Stimulated activated naive CD8-positive, alpha-beta T cell treated with anti-CD3 and anti-CD28 coated beads, Interleukin-15, amount 100 ng/mL, for 72 hours (primary cell): ENCODE measurements around the gene TGFBR3.

ENCODE experiments used
- ATAC-seq: fragments of 150-1000 bp; cut with Tn5 transposase; 2 replicates; pipeline ENCODE4 v1.10.0; 2021; ENCODE audit warnings: mild to moderate bottlenecking, moderate library complexity
- DNase-seq, 2 donors: peaks; one replicate each; pipeline ENCODE4 v3.0.0; 2021 to 2022
- H3K27ac Mint-ChIP-seq, 2 donors: one replicate each; pipeline ENCODE4 v1.8.0; 2022; ENCODE audit warnings: mild to moderate bottlenecking in 2 of 2, mixed read lengths in 2 of 2, moderate library complexity in 2 of 2
- H3K27me3 Mint-ChIP-seq: one replicate; pipeline ENCODE4 v1.8.0; 2022; ENCODE audit warnings: mixed read lengths
- H3K4me1 Mint-ChIP-seq: one replicate; pipeline ENCODE4 v1.8.0; 2022; ENCODE audit warnings: mild to moderate bottlenecking, mixed read lengths
- H3K4me3 Mint-ChIP-seq, 2 donors: one replicate each; pipeline ENCODE4 v1.8.0; 2022; ENCODE audit warnings: mild to moderate bottlenecking in 2 of 2, mixed read lengths in 2 of 2, moderate library complexity in 1 of 2
- H3K9me3 Mint-ChIP-seq, 2 donors: one replicate each; pipeline ENCODE4 v1.8.0; 2022; ENCODE audit warnings: mixed read lengths in 2 of 2

Gene TGFBR3

DNA sequence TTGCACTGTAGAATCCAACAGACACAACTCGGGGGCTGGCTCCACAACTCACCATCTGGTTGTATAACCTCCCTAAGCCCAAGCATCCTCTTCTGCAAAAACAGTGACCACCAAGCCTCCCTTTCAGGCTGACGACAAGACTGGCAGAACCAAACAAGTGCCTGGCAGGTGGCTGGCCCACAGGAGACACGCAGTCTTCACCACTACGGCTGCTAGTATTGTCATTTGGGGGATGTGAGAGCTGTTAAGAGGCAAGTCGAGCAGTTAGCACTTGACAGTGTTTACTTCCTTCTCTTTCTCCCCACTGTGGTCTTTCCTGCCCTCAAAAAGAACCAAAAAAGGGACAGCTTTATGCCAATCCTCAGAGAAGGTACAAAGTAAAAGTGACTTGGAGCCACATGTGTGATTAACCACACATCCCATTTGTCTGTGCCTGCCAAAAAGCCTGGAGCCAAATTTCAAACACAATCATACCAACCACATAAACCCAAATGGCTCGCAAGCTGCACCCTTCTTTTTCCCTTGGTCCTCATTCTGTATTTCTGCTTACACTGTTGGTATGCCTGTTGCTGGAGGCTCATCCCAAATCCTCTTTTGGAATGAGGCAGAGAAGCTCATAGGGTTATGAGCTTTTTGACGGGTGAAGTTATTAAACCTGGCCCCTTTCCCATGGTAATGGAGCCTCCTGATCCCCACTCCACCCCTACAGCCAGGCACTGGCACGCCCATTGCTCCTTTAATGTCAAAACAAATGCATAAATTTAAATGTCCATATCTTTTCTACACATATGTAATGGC is 94.1 kb downstream of the TGFBR3 start:
- ATAC-seq (no peak), DNase-seq (no peak)
- no peak overlapping the region for H3K4me3 Mint-ChIP-seq
- peaks cover 38% of the 10 kb centered on the region for H3K4me1 Mint-ChIP-seq
- no peaks in the 10 kb centered on the region for H3K27me3 Mint-ChIP-seq
- H3K27ac Mint-ChIP-seq = no peak overlapping the region
- H3K9me3 Mint-ChIP-seq = no peaks in the 10 kb centered on the region

GRCh38 chr1:91791103-91791502 is 94.8 kb downstream of the TGFBR3 start:
- DNase-seq (no peak), ATAC-seq (no peak)
- Mint-ChIP-seq H3K9me3 (peaks cover 0 to 2% of the 10 kb centered on the region in 2 donors), H3K27ac (peak overlapping the region in 1 of 2 donors; percentile 80), H3K27me3 (no peaks in the 10 kb centered on the region), H3K4me3 (no peak overlapping the region), H3K4me1 (peaks cover 38% of the 10 kb centered on the region)

GRCh38 chr1:91790392-91790791 is 95.6 kb downstream of the TGFBR3 start:
- no peaks in the 10 kb centered on the region for H3K27me3 Mint-ChIP-seq
- peaks cover 0 to 4% of the 10 kb centered on the region in 2 donors for H3K9me3 Mint-ChIP-seq
- H3K4me3 Mint-ChIP-seq = no peak overlapping the region
- peaks cover 33% of the 10 kb centered on the region for H3K4me1 Mint-ChIP-seq
- ATAC-seq = no peak
- H3K27ac Mint-ChIP-seq = no peak overlapping the region
- DNase-seq = no peak

- Mint-ChIP-seq H3K9me3 (peaks cover 0 to 4% of the 10 kb centered on the region in 2 donors), H3K27me3 (no peaks in the 10 kb centered on the region), H3K4me1 (peaks cover 32% of the 10 kb centered on the region), H3K4me3 (no peak overlapping the region), H3K27ac (no peak overlapping the region)
- ATAC-seq (no peak), DNase-seq (no peak)
These were observed 96.5 kb downstream of the TGFBR3 start for GRCh38 chr1:91789273-91789997.

GRCh38 chr1:91787919-91788318 is 98.0 kb downstream of the TGFBR3 start:
- no peaks in the 10 kb centered on the region for H3K27me3 Mint-ChIP-seq
- ATAC-seq (no peak), DNase-seq (no peak)
- H3K4me1 Mint-ChIP-seq = peaks cover 32% of the 10 kb centered on the region
- peaks cover 0 to 4% of the 10 kb centered on the region in 2 donors for H3K9me3 Mint-ChIP-seq
- no peak overlapping the region for H3K4me3 Mint-ChIP-seq
- peak overlapping the region; percentile 26 to 54 for H3K27ac Mint-ChIP-seq

GRCh38 chr1:91784616-91785015 is 101.3 kb downstream of the TGFBR3 start:
- DNase-seq = no peak
- Mint-ChIP-seq H3K27ac (no peak overlapping the region), H3K27me3 (no peaks in the 10 kb centered on the region), H3K4me1 (peaks cover 1% of the 10 kb centered on the region), H3K9me3 (peaks cover 0 to 4% of the 10 kb centered on the region in 2 donors), H3K4me3 (no peak overlapping the region)
- no peak for ATAC-seq

GRCh38 chr1:91784191-91784590 is 101.8 kb downstream of the TGFBR3 start:
- no peak for ATAC-seq
- H3K27me3 Mint-ChIP-seq = no peaks in the 10 kb centered on the region
- DNase-seq = no peak
- no peak overlapping the region for H3K4me3 Mint-ChIP-seq
- H3K4me1 Mint-ChIP-seq = no peaks in the 10 kb centered on the region
- no peak overlapping the region for H3K27ac Mint-ChIP-seq
- peaks cover 0 to 4% of the 10 kb centered on the region in 2 donors for H3K9me3 Mint-ChIP-seq

DNA sequence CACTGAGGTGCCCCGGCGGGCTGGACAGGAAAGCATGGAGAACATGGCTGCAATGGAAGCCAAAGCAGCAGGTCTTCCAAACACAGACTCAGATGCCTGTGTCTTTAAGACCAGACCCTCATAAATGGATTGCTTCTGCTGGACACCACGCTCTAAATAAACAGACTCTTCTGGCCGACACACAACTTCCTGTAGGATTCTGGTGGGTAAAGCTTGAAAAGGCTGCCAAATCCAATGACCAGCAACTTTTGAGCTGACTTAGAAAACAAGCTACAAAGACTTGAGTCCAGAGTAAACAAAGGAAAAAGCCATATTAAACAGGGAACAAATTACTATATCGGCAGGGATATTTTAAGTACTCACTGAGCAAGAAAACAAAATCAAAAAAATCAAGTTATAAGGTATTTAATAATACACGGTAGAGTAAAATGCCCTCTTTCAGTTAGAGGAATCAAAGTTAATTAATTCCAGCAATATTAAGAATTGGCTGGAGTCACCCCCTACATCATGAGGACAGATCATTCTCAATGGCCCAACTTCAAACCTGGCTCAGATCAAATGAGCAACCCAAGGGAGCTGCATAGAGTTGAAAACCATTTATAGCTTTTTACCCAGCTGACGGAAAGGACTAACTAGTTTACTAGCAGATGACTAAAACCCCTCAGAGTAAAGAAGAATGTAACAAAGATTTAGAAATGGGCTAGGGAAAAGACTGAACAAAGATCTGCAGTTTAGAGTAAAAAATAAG is 102.4 kb downstream of the TGFBR3 start:
- Mint-ChIP-seq H3K9me3 (peaks cover 0 to 4% of the 10 kb centered on the region in 2 donors), H3K27ac (no peak overlapping the region), H3K4me1 (no peaks in the 10 kb centered on the region), H3K4me3 (no peak overlapping the region), H3K27me3 (no peaks in the 10 kb centered on the region)
- ATAC-seq (no peak), DNase-seq (no peak)

GRCh38 chr1:91781901-91782622 is 103.9 kb downstream of the TGFBR3 start:
- Mint-ChIP-seq H3K4me3 (no peak overlapping the region), H3K9me3 (peaks cover 0 to 4% of the 10 kb centered on the region in 2 donors), H3K27me3 (no peaks in the 10 kb centered on the region), H3K4me1 (no peaks in the 10 kb centered on the region), H3K27ac (no peak overlapping the region)
- ATAC-seq (no peak), DNase-seq (no peak)

- peaks cover 0 to 4% of the 10 kb centered on the region in 2 donors for H3K9me3 Mint-ChIP-seq
- no peak overlapping the region for H3K4me3 Mint-ChIP-seq
- H3K4me1 Mint-ChIP-seq = no peaks in the 10 kb centered on the region
- ATAC-seq (no peak), DNase-seq (no peak)
- H3K27me3 Mint-ChIP-seq = no peaks in the 10 kb centered on the region
- no peak overlapping the region for H3K27ac Mint-ChIP-seq
These were observed 104.6 kb downstream of the TGFBR3 start for GRCh38 chr1:91781371-91781825.

DNA sequence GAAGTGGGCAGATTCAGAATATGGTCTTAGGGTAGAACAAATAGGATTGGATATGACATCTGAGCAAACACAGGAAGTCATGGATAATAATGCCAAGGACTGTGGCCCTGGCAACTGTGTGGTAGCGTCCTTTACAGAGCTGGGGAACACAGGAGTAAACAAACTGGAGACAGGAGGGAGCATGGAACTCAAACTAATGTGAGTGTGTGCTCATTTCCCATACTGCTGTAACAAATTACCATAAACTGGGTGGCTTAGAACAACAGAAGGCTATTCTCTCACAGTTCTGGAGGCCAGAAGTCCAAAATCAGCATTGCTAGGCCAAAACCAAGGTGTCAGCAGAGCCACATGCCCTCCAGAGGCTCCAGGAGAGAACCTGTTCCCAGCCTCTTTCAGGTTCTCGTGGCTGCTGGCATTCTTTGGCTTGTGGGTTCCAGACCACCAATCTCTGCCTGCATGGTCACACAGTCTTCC is 106.4 kb downstream of the TGFBR3 start:
- no peaks in the 10 kb centered on the region for H3K9me3 Mint-ChIP-seq
- ATAC-seq (no peak), DNase-seq (no peak)
- no peaks in the 10 kb centered on the region for H3K27me3 Mint-ChIP-seq
- H3K4me1 Mint-ChIP-seq = no peaks in the 10 kb centered on the region
- no peak overlapping the region for H3K27ac Mint-ChIP-seq
- H3K4me3 Mint-ChIP-seq = no peak overlapping the region

- no peaks in the 10 kb centered on the region for H3K9me3 Mint-ChIP-seq
- ATAC-seq = no peak
- no peak overlapping the region for H3K27ac Mint-ChIP-seq
- H3K4me1 Mint-ChIP-seq = no peaks in the 10 kb centered on the region
- H3K4me3 Mint-ChIP-seq = no peak overlapping the region
- H3K27me3 Mint-ChIP-seq = no peaks in the 10 kb centered on the region
- DNase-seq = no peak
These were observed 107.0 kb downstream of the TGFBR3 start for GRCh38 chr1:91778964-91779363.

- DNase-seq (no peak), ATAC-seq (no peak)
- Mint-ChIP-seq H3K4me1 (no peaks in the 10 kb centered on the region), H3K27ac (no peak overlapping the region), H3K27me3 (no peaks in the 10 kb centered on the region), H3K9me3 (no peaks in the 10 kb centered on the region), H3K4me3 (no peak overlapping the region)
These were observed 108.2 kb downstream of the TGFBR3 start for GRCh38 chr1:91777630-91778300.

- Mint-ChIP-seq H3K9me3 (no peaks in the 10 kb centered on the region), H3K27me3 (no peaks in the 10 kb centered on the region), H3K4me1 (no peaks in the 10 kb centered on the region), H3K27ac (no peak overlapping the region), H3K4me3 (no peak overlapping the region)
- ATAC-seq (no peak), DNase-seq (no peak)
These were observed 108.8 kb downstream of the TGFBR3 start for GRCh38 chr1:91777196-91777595.
